CD8-positive, alpha-beta memory T cell (primary cell): Measurements from ENCODE around the gene MPV17L2. TPM values are rescaled to one million over a fixed set of nuclear protein-coding genes. Genes with fewer than 3 reads are reported as not detected.

Source experiments
- CTCF ChIA-PET: fragments of 350-600 bp; sonication (Branson Sonifier 250); formaldehyde crosslinking; loops from one replicate; lab custom pipeline; 2021; ENCODE audit warnings: antibody characterized with exemption; lab: Charles Lee
- POLR2A ChIA-PET: fragments of 350-600 bp; sonication (Branson Sonifier 250); formaldehyde crosslinking; loops from one replicate; lab custom pipeline; 2021; ENCODE audit warnings: antibody characterized with exemption; lab: Charles Lee
- DNase-seq, 5 donors: peaks; one replicate each; pipeline versions ENCODE4 v3.0.0 to v3.0.0-alpha.2; 2020 to 2022; ENCODE audit warnings: mixed read lengths in 1 of 5
- H3K27ac ChIP-seq: one replicate; pipeline ENCODE4 v1.7.0; 2013; ENCODE audit warnings: low read depth, mild to moderate bottlenecking, low read length, moderate library complexity
- H3K27me3 ChIP-seq: 2 replicates; pipeline ENCODE4 v1.7.0; 2013; ENCODE audit warnings: low read length, mild to moderate bottlenecking; ENCODE audit not compliant: insufficient read depth, poor library complexity, severe bottlenecking
- H3K36me3 ChIP-seq: 2 replicates; pipeline ENCODE4 v1.7.0; 2013; ENCODE audit warnings: mild to moderate bottlenecking, low read length, moderate library complexity; ENCODE audit not compliant: insufficient read depth
- H3K4me1 ChIP-seq: 2 replicates; pipeline ENCODE4 v1.7.0; 2013; ENCODE audit warnings: mild to moderate bottlenecking, low read length, moderate library complexity; ENCODE audit not compliant: insufficient read depth
- H3K4me3 ChIP-seq: 2 replicates; pipeline ENCODE4 v1.7.0; 2013; ENCODE audit warnings: mild to moderate bottlenecking, low read length
- H3K9me3 ChIP-seq: 2 replicates; pipeline ENCODE4 v1.7.0; 2013; ENCODE audit warnings: mild to moderate bottlenecking, low read length
- H3K27ac Mint-ChIP-seq, 8 donors: one replicate each; pipeline ENCODE4 v1.8.0; 2020 to 2021; ENCODE audit warnings: mixed read lengths in 8 of 8, mild to moderate bottlenecking in 6 of 8, inconsistent platforms in 3 of 8, moderate library complexity in 3 of 8
- H3K27me3 Mint-ChIP-seq, 2 donors: one replicate each; pipeline ENCODE4 v1.8.0; 2020 to 2021; ENCODE audit warnings: mixed read lengths in 2 of 2, mild to moderate bottlenecking in 1 of 2, moderate library complexity in 1 of 2
- H3K36me3 Mint-ChIP-seq, 3 donors: one replicate each; pipeline ENCODE4 v1.8.0; 2020 to 2021; ENCODE audit warnings: mixed read lengths in 3 of 3, inconsistent platforms in 1 of 3, mild to moderate bottlenecking in 1 of 3
- H3K4me1 Mint-ChIP-seq, 3 donors: one replicate each; pipeline ENCODE4 v1.8.0; 2020 to 2021; ENCODE audit warnings: mixed read lengths in 3 of 3, inconsistent platforms in 1 of 3, mild to moderate bottlenecking in 1 of 3
- H3K4me3 Mint-ChIP-seq, 7 donors: one replicate each; pipeline ENCODE4 v1.8.0; 2020 to 2021; ENCODE audit warnings: mixed read lengths in 7 of 7, mild to moderate bottlenecking in 6 of 7, moderate library complexity in 4 of 7, inconsistent platforms in 2 of 7
- H3K9me3 Mint-ChIP-seq, 5 donors: one replicate each; pipeline ENCODE4 v1.8.0; 2020 to 2022; ENCODE audit warnings: mixed read lengths in 5 of 5, mild to moderate bottlenecking in 3 of 5, moderate library complexity in 2 of 5, inconsistent platforms in 1 of 5
- polyA plus RNA-seq: library from polyadenylated mRNA; unstranded; fragments of 300-500 nt; fragmentation: Illumina TruSeq; gene quantifications from one replicate; pipeline ENCODE4 v1.2.3, GENCODE V29; 2021
- total RNA-seq, 2 experiments: library from RNA; stranded (reverse); gene quantifications; one replicate each; pipeline ENCODE4 v1.2.3, GENCODE V29; 2021

Gene MPV17L2
- total and polyA plus RNA-seq, 3 experiments from 2014 or later: 12.6 to 24.6 (median 24.2) TPM

DNA sequence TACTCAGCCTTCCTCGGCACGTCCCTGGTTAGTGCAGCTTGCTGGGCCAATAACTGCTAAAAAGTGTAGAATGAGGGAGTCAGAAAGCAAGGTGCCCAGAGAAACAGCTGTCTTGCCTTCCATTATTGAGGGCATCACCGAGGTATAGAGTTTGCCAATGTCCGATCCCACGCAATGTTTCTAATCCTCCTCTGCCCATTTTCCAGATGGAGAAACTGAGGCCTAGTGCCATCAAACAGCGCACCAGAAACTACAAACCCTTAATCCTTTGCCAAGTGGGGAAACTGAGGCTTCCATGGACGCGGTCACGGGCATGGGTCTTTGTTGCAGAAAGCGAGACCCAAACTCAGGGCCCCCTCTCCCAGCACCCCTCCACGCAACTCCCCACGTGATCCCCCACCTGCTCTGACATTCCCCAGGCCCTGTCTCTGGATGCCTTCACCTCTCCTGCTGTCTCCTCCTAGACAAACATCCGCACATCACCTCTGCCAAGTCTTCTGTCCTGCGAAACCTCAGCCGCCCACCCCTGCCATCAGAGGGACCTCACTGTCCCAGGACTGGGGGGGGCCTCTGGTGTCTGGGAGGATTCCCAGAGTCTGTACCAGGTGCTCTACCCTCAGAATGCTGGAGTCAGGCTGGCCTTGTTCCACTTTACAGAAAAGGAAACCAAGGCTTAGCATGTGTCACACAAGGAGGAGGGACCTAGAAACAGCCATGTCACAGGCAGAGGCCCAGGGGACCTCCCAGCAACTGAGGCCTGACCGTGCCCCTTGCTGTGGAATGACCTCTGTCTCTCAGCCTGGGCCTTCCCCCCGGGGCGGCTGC is 34.1 kb downstream of the MPV17L2 start:
- H3K36me3 Mint-ChIP-seq: peaks cover 0 to 3% (median 0%) of the 10 kb centered on the region in 3 donors
- H3K4me1 ChIP-seq: peaks cover 24% of the 10 kb centered on the region
- no peaks in the 10 kb centered on the region for H3K36me3 ChIP-seq
- H3K4me3 ChIP-seq: no peak overlapping the region
- no peak for DNase-seq
- CTCF ChIA-PET: no interaction called here
- POLR2A ChIA-PET: no interaction called here
- H3K4me3 Mint-ChIP-seq: peak overlapping the region in 2 of 7 donors; percentile 58 to 87
- H3K4me1 Mint-ChIP-seq: peaks cover 12 to 29% (median 16%) of the 10 kb centered on the region in 3 donors
- H3K27me3 Mint-ChIP-seq: peaks cover 61 to 73% of the 10 kb centered on the region in 2 donors
- H3K9me3 ChIP-seq: no peaks in the 10 kb centered on the region
- no peak overlapping the region for H3K27ac ChIP-seq
- H3K27ac Mint-ChIP-seq: peak overlapping the region in 1 of 8 donors; percentile 29
- H3K9me3 Mint-ChIP-seq: no peaks in the 10 kb centered on the region
- H3K27me3 ChIP-seq: peaks cover 43% of the 10 kb centered on the region

DNA sequence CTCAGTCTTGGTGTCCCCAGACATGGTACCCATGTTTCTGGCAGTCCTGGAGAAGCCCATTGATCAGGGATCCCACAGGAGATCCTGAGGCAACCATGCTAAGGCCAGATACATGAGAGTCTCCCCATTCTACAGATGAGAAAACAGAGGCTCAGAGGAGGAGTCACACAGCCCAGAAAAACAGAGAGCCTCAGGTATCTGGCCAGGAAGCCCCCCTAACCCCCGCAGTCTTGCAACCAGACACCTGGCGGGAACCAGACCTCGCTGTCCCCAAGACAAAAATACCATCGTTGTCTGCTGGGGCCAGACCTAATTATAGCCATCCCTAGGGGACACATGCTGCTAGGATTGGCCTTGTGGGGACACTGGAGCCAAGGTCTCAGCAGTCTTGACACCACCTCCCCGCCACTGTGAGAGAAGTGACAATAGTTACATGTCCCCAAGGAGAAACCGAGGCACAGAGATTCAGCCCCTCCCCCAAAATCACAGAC is 34.8 kb downstream of the MPV17L2 start:
- no peak overlapping the region for H3K4me3 Mint-ChIP-seq
- no peak for DNase-seq
- H3K4me3 ChIP-seq: no peak overlapping the region
- peaks cover 12 to 29% (median 16%) of the 10 kb centered on the region in 3 donors for H3K4me1 Mint-ChIP-seq
- H3K36me3 ChIP-seq: no peaks in the 10 kb centered on the region
- CTCF ChIA-PET: no interaction called here
- no peak overlapping the region for H3K27ac Mint-ChIP-seq
- H3K4me1 ChIP-seq: peaks cover 24% of the 10 kb centered on the region
- no peak overlapping the region for H3K27ac ChIP-seq
- H3K27me3 Mint-ChIP-seq: peaks cover 62 to 75% of the 10 kb centered on the region in 2 donors
- H3K9me3 Mint-ChIP-seq: peaks cover 0 to 2% (median 0%) of the 10 kb centered on the region in 5 donors
- POLR2A ChIA-PET: no interaction called here
- H3K9me3 ChIP-seq: no peaks in the 10 kb centered on the region
- H3K36me3 Mint-ChIP-seq: peaks cover 0 to 3% (median 2%) of the 10 kb centered on the region in 3 donors
- peaks cover 49% of the 10 kb centered on the region for H3K27me3 ChIP-seq

- Histone ChIP-seq H3K27ac (no peak overlapping the region), H3K9me3 (no peaks in the 10 kb centered on the region), H3K4me1 (peaks cover 17% of the 10 kb centered on the region), H3K4me3 (no peak overlapping the region), H3K36me3 (no peaks in the 10 kb centered on the region), H3K27me3 (peaks cover 53% of the 10 kb centered on the region)
- peaks cover 8 to 19% (median 11%) of the 10 kb centered on the region in 3 donors for H3K4me1 Mint-ChIP-seq
- DNase-seq: no peak
- POLR2A ChIA-PET: no interaction called here
- CTCF ChIA-PET: no interaction called here
- H3K36me3 Mint-ChIP-seq: peaks cover 0 to 2% (median 0%) of the 10 kb centered on the region in 3 donors
- peaks cover 0 to 8% (median 2%) of the 10 kb centered on the region in 5 donors for H3K9me3 Mint-ChIP-seq
- H3K27ac Mint-ChIP-seq: no peak overlapping the region
- H3K4me3 Mint-ChIP-seq: no peak overlapping the region
- H3K27me3 Mint-ChIP-seq: peaks cover 67 to 79% of the 10 kb centered on the region in 2 donors
These were observed 36.5 kb downstream of the MPV17L2 start for GRCh38 chr19:18229474-18229873.

DNA sequence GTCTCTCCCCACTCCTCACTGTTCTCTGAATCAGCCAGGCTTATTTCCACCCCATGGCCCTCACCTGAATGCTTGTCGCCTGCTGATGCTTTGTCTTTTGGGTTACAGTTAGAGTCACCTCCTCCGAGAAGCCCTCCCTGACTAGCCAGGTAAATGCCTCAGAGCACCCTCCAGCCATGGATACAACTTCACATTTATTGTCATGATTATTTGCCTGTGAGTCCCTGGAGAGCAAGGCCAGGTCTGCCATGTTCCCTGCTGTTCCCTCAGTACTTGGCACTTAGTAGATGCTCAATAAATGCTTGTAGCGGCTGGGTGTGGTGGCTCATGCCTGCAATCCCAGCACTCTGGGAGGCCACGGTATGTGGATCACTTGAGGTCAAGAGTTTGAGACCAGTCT is 36.9 kb downstream of the MPV17L2 start:
- no peaks in the 10 kb centered on the region for H3K9me3 ChIP-seq
- Mint-ChIP-seq H3K9me3 (peaks cover 0 to 8% (median 2%) of the 10 kb centered on the region in 5 donors), H3K4me3 (no peak overlapping the region), H3K27me3 (peaks cover 67 to 79% of the 10 kb centered on the region in 2 donors), H3K36me3 (peaks cover 0 to 2% (median 0%) of the 10 kb centered on the region in 3 donors), H3K27ac (no peak overlapping the region), H3K4me1 (peaks cover 5 to 15% (median 7%) of the 10 kb centered on the region in 3 donors)
- POLR2A ChIA-PET: no interaction called here
- CTCF ChIA-PET: no interaction called here
- H3K27ac ChIP-seq: no peak overlapping the region
- no peak for DNase-seq
- no peak overlapping the region for H3K4me3 ChIP-seq
- peaks cover 13% of the 10 kb centered on the region for H3K4me1 ChIP-seq
- H3K36me3 ChIP-seq: no peaks in the 10 kb centered on the region
- peaks cover 49% of the 10 kb centered on the region for H3K27me3 ChIP-seq

GRCh38 chr19:18230941-18231734 is 38.1 kb downstream of the MPV17L2 start:
- ChIA-PET CTCF (interaction anchor here (0.8 kb wide), 1 partner anchor 179 kb away, joined by 3 read pairs; no protein-coding TSS in a partner anchor), POLR2A (interaction anchor here (0.5 kb wide), 1 partner anchor 1120 kb away, joined by 3 read pairs; no protein-coding TSS in a partner anchor)
- peaks cover 68 to 79% of the 10 kb centered on the region in 2 donors for H3K27me3 Mint-ChIP-seq
- peaks cover 0 to 2% (median 0%) of the 10 kb centered on the region in 3 donors for H3K36me3 Mint-ChIP-seq
- H3K4me1 Mint-ChIP-seq: peaks cover 0 to 4% (median 3%) of the 10 kb centered on the region in 3 donors
- Histone ChIP-seq H3K4me3 (no peak overlapping the region), H3K27ac (no peak overlapping the region), H3K9me3 (no peaks in the 10 kb centered on the region), H3K36me3 (no peaks in the 10 kb centered on the region), H3K27me3 (peaks cover 37% of the 10 kb centered on the region), H3K4me1 (peaks cover under 1% of the 10 kb centered on the region)
- H3K4me3 Mint-ChIP-seq: no peak overlapping the region
- no peak for DNase-seq
- H3K9me3 Mint-ChIP-seq: peaks cover 0 to 8% (median 4%) of the 10 kb centered on the region in 5 donors
- peak overlapping the region in 1 of 8 donors; percentile 13 for H3K27ac Mint-ChIP-seq

GRCh38 chr19:18231775-18232174 is 38.8 kb downstream of the MPV17L2 start:
- Histone ChIP-seq H3K27me3 (peaks cover 35% of the 10 kb centered on the region), H3K4me1 (no peaks in the 10 kb centered on the region), H3K9me3 (no peaks in the 10 kb centered on the region), H3K27ac (no peak overlapping the region), H3K4me3 (no peak overlapping the region), H3K36me3 (no peaks in the 10 kb centered on the region)
- ChIA-PET CTCF (interaction anchor here (0.8 kb wide), 1 partner anchor 179 kb away, joined by 3 read pairs; no protein-coding TSS in a partner anchor), POLR2A (interaction anchor here (0.5 kb wide), 1 partner anchor 1121 kb away, joined by 3 read pairs; no protein-coding TSS in a partner anchor)
- Mint-ChIP-seq H3K36me3 (peaks cover 0 to 2% (median 0%) of the 10 kb centered on the region in 3 donors), H3K27ac (no peak overlapping the region), H3K4me1 (peaks cover 0 to 3% (median 1%) of the 10 kb centered on the region in 3 donors), H3K27me3 (peaks cover 66 to 82% of the 10 kb centered on the region in 2 donors), H3K9me3 (peaks cover 0 to 8% (median 4%) of the 10 kb centered on the region in 5 donors), H3K4me3 (no peak overlapping the region)
- no peak for DNase-seq

DNA sequence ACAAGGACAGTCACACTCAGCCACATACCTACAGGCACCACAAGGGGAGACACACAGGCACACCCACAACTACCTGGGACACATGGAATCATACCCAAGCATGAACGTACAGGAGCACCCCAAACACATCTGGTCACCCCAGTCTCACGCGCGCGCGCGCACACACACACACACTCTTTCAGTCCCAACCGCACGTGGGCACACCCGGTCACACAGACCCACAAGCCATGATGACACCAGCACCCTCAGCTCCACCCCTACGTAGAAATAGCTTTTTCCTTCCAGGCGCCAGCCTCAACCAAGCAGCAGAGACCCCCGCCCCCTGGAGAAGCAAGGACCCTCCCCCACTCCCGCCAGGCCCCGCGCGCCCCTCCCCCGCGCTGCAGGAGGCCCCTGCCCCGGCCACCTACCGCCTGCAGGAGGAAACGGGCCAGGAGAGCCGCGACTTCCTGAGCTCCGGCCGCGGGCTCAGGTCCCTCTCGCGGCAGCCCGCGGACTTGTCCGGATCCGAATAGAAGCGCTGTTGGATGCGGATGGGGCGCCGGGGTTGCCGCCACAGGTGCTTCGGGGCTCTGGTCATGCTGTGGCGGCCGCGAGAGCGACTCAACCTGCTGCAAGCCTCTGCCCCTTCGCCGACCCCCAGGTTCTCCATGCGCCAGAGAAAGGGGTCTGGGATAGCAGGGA is 39.7 kb downstream of the MPV17L2 start:
- Histone ChIP-seq H3K36me3 (no peaks in the 10 kb centered on the region), H3K27ac (no peak overlapping the region), H3K4me1 (no peaks in the 10 kb centered on the region), H3K9me3 (no peaks in the 10 kb centered on the region), H3K27me3 (peaks cover 26% of the 10 kb centered on the region), H3K4me3 (no peak overlapping the region)
- Mint-ChIP-seq H3K9me3 (peaks cover 0 to 8% (median 4%) of the 10 kb centered on the region in 5 donors), H3K27ac (peak overlapping the region in 1 of 8 donors; percentile 43), H3K4me3 (no peak overlapping the region), H3K4me1 (no peaks in the 10 kb centered on the region), H3K36me3 (peaks cover 0 to 2% (median 0%) of the 10 kb centered on the region in 3 donors), H3K27me3 (peaks cover 63 to 77% of the 10 kb centered on the region in 2 donors)
- POLR2A ChIA-PET: no interaction called here
- CTCF ChIA-PET: interaction anchor here (1.0 to 1.1 kb wide), 2 partner anchors 19 to 178 kb away, joined by 3 to 4 read pairs; no protein-coding TSS in a partner anchor
- no peak for DNase-seq
